K562 (cell line): ENCODE measurements around the gene TEAD3. TPM values are rescaled to one million over a fixed set of nuclear protein-coding genes. Genes with fewer than 3 reads are reported as not detected.

Source experiments
- ATAC-seq: fragments of 200-7000 bp; cut with Tn5 transposase; 3 replicates; pipeline ENCODE4 v1.9.1; 2020; ENCODE audit warnings: moderate library complexity
- BruUV-seq: library from RNA; stranded (reverse); fragments of 400-500 nt; replicated peaks from 2 replicates; lab custom pipeline; 2021; lab: Mats Ljungman, UMichigan
- CTCF ChIA-PET: fragments of 300-600 bp; formaldehyde crosslinking; extraction: SDS; loops from one replicate; lab custom pipeline; 2021; ENCODE audit warnings: low intra/inter-chr PET ratio; lab: Yijun Ruan, JAX
- POLR2A ChIA-PET: fragments of 300-600, 350-650 bp; sonication (Branson Sonifier 250); formaldehyde crosslinking; extraction: SDS; loops from one replicate; lab custom pipeline; 2021; ENCODE audit warnings: antibody characterized with exemption, inconsistent platforms; lab: Yijun Ruan, JAX
- DNase-seq, 4 experiments: peaks; one replicate each; pipeline versions ENCODE4 v3.0.0 to v3.0.0-alpha.2; 2011 to 2018; ENCODE audit warnings: low spot score in 3 of 4, mixed read lengths in 3 of 4; ENCODE audit errors: extremely low read depth in 1 of 4
- FAIRE-seq: peaks from 2 replicates; lab custom pipeline; 2011; peaks lifted over from hg19 to GRCh38; lab: Jason Lieb, UNC
- H2AFZ ChIP-seq: 2 replicates; pipeline ENCODE4 v1.6.0; 2011; ENCODE audit warnings: low read depth, low read length, control low read depth, inconsistent platforms
- H3K27ac ChIP-seq: fragments of 200-600 bp; 3 replicates; pipeline ENCODE4 v1.8.0; 2011; ENCODE audit warnings: low read depth, mild to moderate bottlenecking, control low read depth, inconsistent platforms, low read length, moderate library complexity, mixed read lengths; ENCODE audit errors: extremely low read depth
- H3K27me3 ChIP-seq, 2 experiments: fragments of 300-600 bp in 1 of 2; 2 replicates in 1 of 2; 3 replicates in 1 of 2; pipeline versions ENCODE4 v1.6.0 to v1.8.0; 2011; ENCODE audit warnings: inconsistent platforms in 2 of 2, low read length in 2 of 2, mild to moderate bottlenecking in 1 of 2, mixed read lengths in 1 of 2, moderate library complexity in 1 of 2; ENCODE audit not compliant: control insufficient read depth in 2 of 2, insufficient read depth in 2 of 2
- H3K36me3 ChIP-seq: fragments of 300-600 bp; 3 replicates; pipeline ENCODE4 v1.8.0; 2011; ENCODE audit warnings: mild to moderate bottlenecking, low read length, inconsistent platforms; ENCODE audit not compliant: control insufficient read depth, insufficient read depth
- H3K4me1 ChIP-seq, 2 experiments: fragments of 200-600 bp in 1 of 2; replicated peaks in 1 of 2; 2 replicates in 1 of 2; 3 replicates in 1 of 2; pipeline versions ENCODE4 v1.5.1 to v1.8.0; 2011; ENCODE audit warnings: inconsistent platforms in 2 of 2, low read length in 2 of 2, mild to moderate bottlenecking in 1 of 2, mixed read lengths in 1 of 2, moderate library complexity in 1 of 2; ENCODE audit not compliant: control insufficient read depth in 2 of 2, insufficient read depth in 2 of 2
- H3K4me2 ChIP-seq: 2 replicates; pipeline ENCODE4 v1.6.1; 2011; ENCODE audit warnings: low read length, control low read depth, inconsistent platforms, mixed read lengths; ENCODE audit not compliant: insufficient read depth
- H3K4me3 ChIP-seq: fragments of 200-600 bp; sonication (generic), shearing (Covaris generic); 2 replicates; pipeline ENCODE4 v1.5.1; 2016; ENCODE audit warnings: control low read depth, inconsistent platforms
- H3K79me2 ChIP-seq: fragments of 200-600 bp; 3 replicates; pipeline ENCODE4 v1.8.0; 2011; ENCODE audit warnings: low read length, inconsistent platforms; ENCODE audit not compliant: control insufficient read depth, insufficient read depth
- H3K9ac ChIP-seq, 2 experiments: 2 replicates each; pipeline versions ENCODE4 v1.6.0 to v1.6.1; 2011; ENCODE audit warnings: low read depth in 2 of 2, low read length in 2 of 2, control low read depth in 1 of 2, inconsistent platforms in 1 of 2, mild to moderate bottlenecking in 1 of 2, mixed read lengths in 1 of 2; ENCODE audit not compliant: insufficient read depth in 1 of 2
- H3K9me1 ChIP-seq: one replicate; pipeline ENCODE4 v1.6.0; 2011; ENCODE audit warnings: inconsistent platforms, mild to moderate bottlenecking, low read length, moderate library complexity; ENCODE audit not compliant: control insufficient read depth, insufficient read depth
- H3K9me3 ChIP-seq: replicated peaks from 2 replicates; pipeline ENCODE4 v1.5.1; 2011; ENCODE audit warnings: low read depth, low read length, inconsistent platforms; ENCODE audit not compliant: control insufficient read depth, insufficient read depth
- H4K20me1 ChIP-seq: replicated peaks from 2 replicates; pipeline ENCODE4 v1.6.1; 2011; ENCODE audit warnings: low read length, inconsistent platforms, mixed read lengths; ENCODE audit not compliant: control insufficient read depth, insufficient read depth
- ATF1 ChIP-seq, 2 experiments: fragments of 450-650 bp in 1 of 2; IDR thresholded peaks; 2 replicates each; pipeline ENCODE4 v1.6.1; 2016; ENCODE audit warnings: missing compliant biosample characterization in 1 of 2, missing genetic modification characterization in 1 of 2
- KAT8 ChIP-seq: fragments of 450-650 bp; IDR thresholded peaks from 2 replicates; pipeline ENCODE4 v1.6.1; 2016; ENCODE audit warnings: low read depth, mild to moderate bottlenecking
- SMAD3 ChIP-seq: fragments of 450-650 bp; formaldehyde crosslinking; conservative IDR thresholded peaks from 2 replicates; pipeline ENCODE4 v1.4.0; 2020; ENCODE audit warnings: mild to moderate bottlenecking
- TAF7 ChIP-seq: fragments of 450-650 bp; IDR thresholded peaks from 2 replicates; pipeline ENCODE4 v1.6.1; 2016; ENCODE audit warnings: missing genetic modification characterization, missing compliant biosample characterization
- ZC3H8 ChIP-seq: fragments of 450-650 bp; IDR thresholded peaks from 2 replicates; pipeline ENCODE4 v1.6.1; 2017
- ZNF124 ChIP-seq: sonication (generic); formaldehyde crosslinking; IDR thresholded peaks from 2 replicates; pipeline ENCODE4 v1.8.1; 2022; ENCODE audit warnings: missing genetic modification reagents
- WGBS: fragments of 100-300 bp; shearing (Covaris generic); methylation state at CpG from one replicate; pipeline ENCODE4 v1.1.6; 2016; ENCODE audit warnings: low coverage, mixed read lengths; ENCODE audit not compliant: insufficient coverage; ENCODE audit errors: missing lambda C conversion rate; 5-methylcytosine and 5-hydroxymethylcytosine counted together
- in situ Hi-C: fragments of 300-500 bp; cut with MboI; formaldehyde crosslinking; loops from 4 replicates; pipeline ENCODE4 v1.15.0; 2018; ENCODE audit warnings: inconsistent platforms, mixed read lengths
- intact Hi-C: fragments of 100-400 bp; cut with micrococcal nuclease; formaldehyde crosslinking; loops from 2 replicates; pipeline ENCODE4 v1.14.2; 2022
- polyA plus RNA-seq, 8 experiments: library from polyadenylated mRNA; depleted of rRNA in 4 of 8; stranded (reverse) in 5 of 8; unstranded in 3 of 8; fragments of >200 nt; fragmentation: Nextera tagmentation in 2 of 8; fragmentation: Illumina TruSeq in 1 of 8; extraction: Ambion mirVana in 2 of 8; extraction: Trizol in 1 of 8; gene quantifications; 2 replicates each; pipeline versions ENCODE4 v1.2.1 to v1.2.3, GENCODE V29; 2011 to 2014; ENCODE audit warnings: inconsistent platforms in 1 of 8, missing spikeins in 1 of 8
- total RNA-seq, 7 experiments: library from RNA; depleted of rRNA in 6 of 7; stranded (reverse); fragments of >200 nt in 6 of 7; fragmentation: Illumina TruSeq in 2 of 7; extraction: Trizol in 2 of 7; gene quantifications; 2 replicates each; pipeline versions ENCODE4 v1.2.1 to v1.2.3, GENCODE V29; 2011 to 2021; ENCODE audit warnings: low replicate concordance in 1 of 7
- TF ChIP-seq, protein P1 (sequence below): fragments of 250-450 bp; sonication (Bioruptor Pico); IDR thresholded peaks from 2 replicates; pipeline ENCODE4 v1.5.0; 2020; ENCODE audit warnings: mild to moderate bottlenecking
- TF ChIP-seq, protein P2 (sequence below): fragments of 200-600 bp; sonication (generic); IDR thresholded peaks from one replicate; pipeline ENCODE4 v1.6.1; 2012; ENCODE audit warnings: mild to moderate bottlenecking, low read depth, low read length, inconsistent platforms

The TEAD3 gene
- total and polyA plus RNA-seq, 9 of the 15 experiments (the other 6 are each of a cell fraction or from before 2014, with no cell fraction given), result 0.63 to 13.2 (median 3.3) TPM

DNA sequence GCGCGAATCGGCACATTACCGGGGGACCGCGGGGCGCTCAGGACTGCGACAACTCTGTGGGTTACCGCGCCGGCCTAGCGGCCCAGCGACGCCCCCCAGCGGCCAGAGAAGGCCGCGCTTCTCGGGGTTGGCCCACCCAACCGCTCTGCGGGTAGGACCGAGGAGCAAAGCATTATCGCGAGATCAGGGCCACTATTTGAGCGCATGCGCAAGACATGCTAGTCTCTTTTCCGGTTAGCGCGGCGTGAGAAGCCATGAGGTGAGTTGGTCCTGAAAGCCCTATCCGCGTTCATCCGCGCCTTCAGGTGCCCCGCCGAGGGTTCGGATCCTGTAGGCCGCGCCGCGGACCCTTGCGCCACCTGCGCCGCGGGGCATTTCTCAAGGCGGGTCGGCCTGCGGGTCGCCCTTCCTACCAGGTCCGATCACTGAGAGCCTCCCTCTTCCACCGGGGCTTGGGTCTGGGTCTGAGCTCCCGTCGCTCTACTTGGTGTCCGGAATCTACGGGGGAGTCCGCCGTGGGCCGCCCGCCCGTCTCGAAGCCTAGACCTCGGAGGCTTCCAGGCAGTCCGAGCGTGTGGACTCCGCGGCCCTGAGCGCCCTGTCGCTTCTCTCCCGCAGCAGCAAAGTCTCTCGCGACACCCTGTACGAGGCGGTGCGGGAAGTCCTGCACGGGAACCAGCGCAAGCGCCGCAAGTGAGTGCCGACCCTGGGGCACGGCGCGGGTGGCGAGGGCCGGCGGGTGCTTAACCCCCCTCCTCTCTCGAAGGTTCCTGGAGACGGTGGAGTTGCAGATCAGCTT, 28.5 kb downstream of the TEAD3 start, which contains the start of gene RPL10A:
Gene RPL10A (plus strand): TSS at position 221 of the 799 bp plus-strand sequence. CDS start 34 bp downstream, at position 255.
- no peaks in the 10 kb centered on the region for H3K9me1 ChIP-seq
- peak within 1 kb of the TSS; percentile 91 for H3K4me3 ChIP-seq
- ChIA-PET POLR2A (interaction anchor here (0.6 to 7.6 kb wide), 24 partner anchors 8 to 861 kb away, joined by 3 to 167 read pairs (median 4); partner anchors contain the start of genes DEF6, FANCE, TEAD3 and ZNF76), CTCF (interaction anchor here (0.5 to 2.6 kb wide), 6 partner anchors 126 to 179 kb away, joined by 3 to 17 read pairs (median 5); partner anchors contain the start of genes DEF6 and PPARD)
- intact Hi-C loops, result loop anchor here (1.0 kb wide), 3 partner anchors 15 to 171 kb away; partner anchors contain the start of genes DEF6 and PPARD
- BruUV-seq, result TSS peak; percentile 49
- ATAC-seq (peak; percentile 88), DNase-seq (peak; percentile 94 to 99 (median 96)), FAIRE-seq (peak; percentile 87)
- 0 out of 2 replicates have a peak, but pooled peaks cover 1% of the 10 kb centered on the region for H3K9me3 ChIP-seq
- H3K4me2 ChIP-seq, result peak within 1 kb of the TSS; percentile 100
- H3K4me1 ChIP-seq, result peaks cover 23 to 24% of the 10 kb centered on the region in 2 experiments; a peak in 4 of 5 replicates
- peak within 1 kb of the TSS; percentile 93 for H3K27ac ChIP-seq
- H2AFZ ChIP-seq, result peak within 1 kb of the TSS; percentile 93
- under 1% methylated on average over 86 of the region's 86 CpGs for WGBS
- H4K20me1 ChIP-seq, result peaks cover 37% of the 10 kb centered on the region
- H3K79me2 ChIP-seq, result peaks cover 44% of the 10 kb centered on the region
- peaks cover 76% of the 10 kb centered on the region for H3K36me3 ChIP-seq
- no peaks in the 10 kb centered on the region; a peak in 1 of 5 replicates for H3K27me3 ChIP-seq
- in situ Hi-C loops, result loop anchor here (5.0 kb wide), 1 partner anchor 126 kb away; the partner anchor contains the start of gene PPARD
- H3K9ac ChIP-seq, result peak within 1 kb of the TSS; percentile 99 to 100
- TF ChIP-seq TAF7 (peak; percentile 100), ZC3H8 (no peak), KAT8 (no peak), ATF1 (CRISPR knock-in tag; IDR thresholded peaks at IDR 0.05) (no peak), ATF1 (tag; IDR thresholded peaks at IDR 0.05) (peak; percentile 70), ZNF124 (CRISPR knock-in tag) (no peak), SMAD3 (CRISPR knock-in tag) (0 out of 2 replicates have a peak, but pooled peaks have one; percentile 35)
- TF ChIP-seq, protein P1, sequence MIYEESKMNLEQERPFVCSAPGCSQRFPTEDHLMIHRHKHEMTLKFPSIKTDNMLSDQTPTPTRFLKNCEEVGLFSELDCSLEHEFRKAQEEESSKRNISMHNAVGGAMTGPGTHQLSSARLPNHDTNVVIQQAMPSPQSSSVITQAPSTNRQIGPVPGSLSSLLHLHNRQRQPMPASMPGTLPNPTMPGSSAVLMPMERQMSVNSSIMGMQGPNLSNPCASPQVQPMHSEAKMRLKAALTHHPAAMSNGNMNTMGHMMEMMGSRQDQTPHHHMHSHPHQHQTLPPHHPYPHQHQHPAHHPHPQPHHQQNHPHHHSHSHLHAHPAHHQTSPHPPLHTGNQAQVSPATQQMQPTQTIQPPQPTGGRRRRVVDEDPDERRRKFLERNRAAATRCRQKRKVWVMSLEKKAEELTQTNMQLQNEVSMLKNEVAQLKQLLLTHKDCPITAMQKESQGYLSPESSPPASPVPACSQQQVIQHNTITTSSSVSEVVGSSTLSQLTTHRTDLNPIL (CRISPR knock-in tag), result no peak; the same call in 1 of the 2 replicates
- TF ChIP-seq, protein P2, sequence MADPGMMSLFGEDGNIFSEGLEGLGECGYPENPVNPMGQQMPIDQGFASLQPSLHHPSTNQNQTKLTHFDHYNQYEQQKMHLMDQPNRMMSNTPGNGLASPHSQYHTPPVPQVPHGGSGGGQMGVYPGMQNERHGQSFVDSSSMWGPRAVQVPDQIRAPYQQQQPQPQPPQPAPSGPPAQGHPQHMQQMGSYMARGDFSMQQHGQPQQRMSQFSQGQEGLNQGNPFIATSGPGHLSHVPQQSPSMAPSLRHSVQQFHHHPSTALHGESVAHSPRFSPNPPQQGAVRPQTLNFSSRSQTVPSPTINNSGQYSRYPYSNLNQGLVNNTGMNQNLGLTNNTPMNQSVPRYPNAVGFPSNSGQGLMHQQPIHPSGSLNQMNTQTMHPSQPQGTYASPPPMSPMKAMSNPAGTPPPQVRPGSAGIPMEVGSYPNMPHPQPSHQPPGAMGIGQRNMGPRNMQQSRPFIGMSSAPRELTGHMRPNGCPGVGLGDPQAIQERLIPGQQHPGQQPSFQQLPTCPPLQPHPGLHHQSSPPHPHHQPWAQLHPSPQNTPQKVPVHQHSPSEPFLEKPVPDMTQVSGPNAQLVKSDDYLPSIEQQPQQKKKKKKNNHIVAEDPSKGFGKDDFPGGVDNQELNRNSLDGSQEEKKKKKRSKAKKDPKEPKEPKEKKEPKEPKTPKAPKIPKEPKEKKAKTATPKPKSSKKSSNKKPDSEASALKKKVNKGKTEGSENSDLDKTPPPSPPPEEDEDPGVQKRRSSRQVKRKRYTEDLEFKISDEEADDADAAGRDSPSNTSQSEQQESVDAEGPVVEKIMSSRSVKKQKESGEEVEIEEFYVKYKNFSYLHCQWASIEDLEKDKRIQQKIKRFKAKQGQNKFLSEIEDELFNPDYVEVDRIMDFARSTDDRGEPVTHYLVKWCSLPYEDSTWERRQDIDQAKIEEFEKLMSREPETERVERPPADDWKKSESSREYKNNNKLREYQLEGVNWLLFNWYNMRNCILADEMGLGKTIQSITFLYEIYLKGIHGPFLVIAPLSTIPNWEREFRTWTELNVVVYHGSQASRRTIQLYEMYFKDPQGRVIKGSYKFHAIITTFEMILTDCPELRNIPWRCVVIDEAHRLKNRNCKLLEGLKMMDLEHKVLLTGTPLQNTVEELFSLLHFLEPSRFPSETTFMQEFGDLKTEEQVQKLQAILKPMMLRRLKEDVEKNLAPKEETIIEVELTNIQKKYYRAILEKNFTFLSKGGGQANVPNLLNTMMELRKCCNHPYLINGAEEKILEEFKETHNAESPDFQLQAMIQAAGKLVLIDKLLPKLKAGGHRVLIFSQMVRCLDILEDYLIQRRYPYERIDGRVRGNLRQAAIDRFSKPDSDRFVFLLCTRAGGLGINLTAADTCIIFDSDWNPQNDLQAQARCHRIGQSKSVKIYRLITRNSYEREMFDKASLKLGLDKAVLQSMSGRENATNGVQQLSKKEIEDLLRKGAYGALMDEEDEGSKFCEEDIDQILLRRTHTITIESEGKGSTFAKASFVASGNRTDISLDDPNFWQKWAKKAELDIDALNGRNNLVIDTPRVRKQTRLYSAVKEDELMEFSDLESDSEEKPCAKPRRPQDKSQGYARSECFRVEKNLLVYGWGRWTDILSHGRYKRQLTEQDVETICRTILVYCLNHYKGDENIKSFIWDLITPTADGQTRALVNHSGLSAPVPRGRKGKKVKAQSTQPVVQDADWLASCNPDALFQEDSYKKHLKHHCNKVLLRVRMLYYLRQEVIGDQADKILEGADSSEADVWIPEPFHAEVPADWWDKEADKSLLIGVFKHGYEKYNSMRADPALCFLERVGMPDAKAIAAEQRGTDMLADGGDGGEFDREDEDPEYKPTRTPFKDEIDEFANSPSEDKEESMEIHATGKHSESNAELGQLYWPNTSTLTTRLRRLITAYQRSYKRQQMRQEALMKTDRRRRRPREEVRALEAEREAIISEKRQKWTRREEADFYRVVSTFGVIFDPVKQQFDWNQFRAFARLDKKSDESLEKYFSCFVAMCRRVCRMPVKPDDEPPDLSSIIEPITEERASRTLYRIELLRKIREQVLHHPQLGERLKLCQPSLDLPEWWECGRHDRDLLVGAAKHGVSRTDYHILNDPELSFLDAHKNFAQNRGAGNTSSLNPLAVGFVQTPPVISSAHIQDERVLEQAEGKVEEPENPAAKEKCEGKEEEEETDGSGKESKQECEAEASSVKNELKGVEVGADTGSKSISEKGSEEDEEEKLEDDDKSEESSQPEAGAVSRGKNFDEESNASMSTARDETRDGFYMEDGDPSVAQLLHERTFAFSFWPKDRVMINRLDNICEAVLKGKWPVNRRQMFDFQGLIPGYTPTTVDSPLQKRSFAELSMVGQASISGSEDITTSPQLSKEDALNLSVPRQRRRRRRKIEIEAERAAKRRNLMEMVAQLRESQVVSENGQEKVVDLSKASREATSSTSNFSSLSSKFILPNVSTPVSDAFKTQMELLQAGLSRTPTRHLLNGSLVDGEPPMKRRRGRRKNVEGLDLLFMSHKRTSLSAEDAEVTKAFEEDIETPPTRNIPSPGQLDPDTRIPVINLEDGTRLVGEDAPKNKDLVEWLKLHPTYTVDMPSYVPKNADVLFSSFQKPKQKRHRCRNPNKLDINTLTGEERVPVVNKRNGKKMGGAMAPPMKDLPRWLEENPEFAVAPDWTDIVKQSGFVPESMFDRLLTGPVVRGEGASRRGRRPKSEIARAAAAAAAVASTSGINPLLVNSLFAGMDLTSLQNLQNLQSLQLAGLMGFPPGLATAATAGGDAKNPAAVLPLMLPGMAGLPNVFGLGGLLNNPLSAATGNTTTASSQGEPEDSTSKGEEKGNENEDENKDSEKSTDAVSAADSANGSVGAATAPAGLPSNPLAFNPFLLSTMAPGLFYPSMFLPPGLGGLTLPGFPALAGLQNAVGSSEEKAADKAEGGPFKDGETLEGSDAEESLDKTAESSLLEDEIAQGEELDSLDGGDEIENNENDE, result peak; percentile 22
